ENCODE results near the gene NTF3. TPM values are rescaled to one million over a fixed set of nuclear protein-coding genes. Genes with fewer than 3 reads are reported as not detected.

Gene NTF3
- total RNA-seq, 1 donor from 2014 or later = 13.0 TPM

- no peak for TF ChIP-seq CTCF (conservative IDR thresholded peaks at IDR 0.05)
- H3K9me3 Mint-ChIP-seq = no peaks in the 10 kb centered on the region
- no peak overlapping the region for H3K4me3 Mint-ChIP-seq
- no peak for DNase-seq (ENCODE audit: extremely low spot score, unreplicated experiment)
- H3K27me3 Mint-ChIP-seq = peaks cover 83% of the 10 kb centered on the region
- H3K27ac Mint-ChIP-seq = no peak overlapping the region
- H3K36me3 Mint-ChIP-seq = peaks cover 3% of the 10 kb centered on the region
- peaks cover 12% of the 10 kb centered on the region for H3K4me1 Mint-ChIP-seq (ENCODE audit: unreplicated experiment)
These were observed 28.5 kb upstream of the NTF3 start for GRCh38 chr12:5403411-5403810.

- Mint-ChIP-seq H3K4me3 (no peak overlapping the region), H3K27ac (no peak overlapping the region), H3K4me1 (ENCODE audit: unreplicated experiment) (peaks cover 12% of the 10 kb centered on the region), H3K27me3 (peaks cover 74% of the 10 kb centered on the region), H3K9me3 (no peaks in the 10 kb centered on the region), H3K36me3 (no peaks in the 10 kb centered on the region)
- no peak for DNase-seq (ENCODE audit: extremely low spot score, unreplicated experiment)
- TF ChIP-seq CTCF (conservative IDR thresholded peaks at IDR 0.05) = no peak
These were observed 24.7 kb upstream of the NTF3 start for GRCh38 chr12:5407034-5407856.

GRCh38 chr12:5409619-5410018 lies 22.3 kb upstream of the NTF3 start:
- Mint-ChIP-seq H3K9me3 (no peaks in the 10 kb centered on the region), H3K4me3 (no peak overlapping the region), H3K27me3 (peaks cover 54% of the 10 kb centered on the region), H3K4me1 (ENCODE audit: unreplicated experiment) (peaks cover 12% of the 10 kb centered on the region), H3K36me3 (no peaks in the 10 kb centered on the region), H3K27ac (no peak overlapping the region)
- TF ChIP-seq CTCF (conservative IDR thresholded peaks at IDR 0.05) = no peak
- DNase-seq (ENCODE audit: extremely low spot score, unreplicated experiment) = no peak

- Mint-ChIP-seq H3K4me3 (no peak overlapping the region), H3K36me3 (peaks cover 3% of the 10 kb centered on the region), H3K27me3 (peaks cover 7% of the 10 kb centered on the region), H3K4me1 (ENCODE audit: unreplicated experiment) (no peaks in the 10 kb centered on the region), H3K27ac (no peak overlapping the region), H3K9me3 (no peaks in the 10 kb centered on the region)
- no peak for TF ChIP-seq CTCF (conservative IDR thresholded peaks at IDR 0.05)
- no peak for DNase-seq (ENCODE audit: extremely low spot score, unreplicated experiment)
These were observed 15.3 kb upstream of the NTF3 start for GRCh38 chr12:5416571-5416970.

- no peak for TF ChIP-seq CTCF (conservative IDR thresholded peaks at IDR 0.05)
- Mint-ChIP-seq H3K27ac (no peak overlapping the region), H3K4me3 (no peak overlapping the region), H3K4me1 (ENCODE audit: unreplicated experiment) (no peaks in the 10 kb centered on the region), H3K36me3 (peaks cover 3% of the 10 kb centered on the region), H3K9me3 (no peaks in the 10 kb centered on the region), H3K27me3 (peaks cover 8% of the 10 kb centered on the region)
- DNase-seq (ENCODE audit: extremely low spot score, unreplicated experiment) = no peak
These were observed 14.4 kb upstream of the NTF3 start for GRCh38 chr12:5417500-5417899.

Data from type B pancreatic cell (in vitro differentiated cells).